ENCODE data around the gene ZNF423.

The ZNF423 gene

GRCh38 chr16:49822649-49823370 lies 33.1 kb downstream of the ZNF423 start:
- no peak overlapping the region for H3K4me2 ChIP-seq (ENCODE audit: low read depth, low read length)
- no peaks in the 10 kb centered on the region for H4K20me1 ChIP-seq (ENCODE audit: insufficient read depth, low read length)
- TF ChIP-seq EZH2 (optimal IDR thresholded peaks at IDR 0.05; ENCODE audit: low read depth, low read length), result no peak
- TF ChIP-seq EZH2phosphoT487 (IDR thresholded peaks at IDR 0.05; ENCODE audit: low read length), result no peak
- TF ChIP-seq CTCF (IDR thresholded peaks at IDR 0.05; ENCODE audit: low read length), result no peak
- H3K27ac ChIP-seq (ENCODE audit: low read length), result no peak overlapping the region
- no peaks in the 10 kb centered on the region for H3K4me1 ChIP-seq (ENCODE audit: low read length)
- H3K79me2 ChIP-seq (ENCODE audit: low read length), result no peaks in the 10 kb centered on the region
- no peak overlapping the region for H3K9ac ChIP-seq (ENCODE audit: low read length)
- no peak overlapping the region for H2AFZ ChIP-seq (ENCODE audit: low read length)
- no peaks in the 10 kb centered on the region for H3K9me3 ChIP-seq (replicated peaks; ENCODE audit: insufficient read depth, low read length)
- peaks cover 22% of the 10 kb centered on the region for H3K27me3 ChIP-seq (replicated peaks; ENCODE audit: insufficient read depth, low read length)
- no peaks in the 10 kb centered on the region for H3K36me3 ChIP-seq (replicated peaks; ENCODE audit: insufficient read depth, low read length)
- H3K9me2 ChIP-seq (replicated peaks; ENCODE audit: insufficient read depth, low read length), result no peaks in the 10 kb centered on the region
- no peak for DNase-seq
- H3K4me3 ChIP-seq (ENCODE audit: low read length), result no peak overlapping the region
- H3F3A ChIP-seq (ENCODE audit: insufficient read depth, low read length), result no peaks in the 10 kb centered on the region

GRCh38 chr16:49821614-49822282 lies 34.2 kb downstream of the ZNF423 start:
- H3K4me1 ChIP-seq (ENCODE audit: low read length), result no peaks in the 10 kb centered on the region
- TF ChIP-seq EZH2 (optimal IDR thresholded peaks at IDR 0.05; ENCODE audit: low read depth, low read length) (no peak), CTCF (IDR thresholded peaks at IDR 0.05; ENCODE audit: low read length) (no peak), EZH2phosphoT487 (IDR thresholded peaks at IDR 0.05; ENCODE audit: low read length) (no peak)
- H3K27me3 ChIP-seq (replicated peaks; ENCODE audit: insufficient read depth, low read length), result peaks cover 17% of the 10 kb centered on the region
- no peak for DNase-seq
- H3K9me2 ChIP-seq (replicated peaks; ENCODE audit: insufficient read depth, low read length), result no peaks in the 10 kb centered on the region
- no peaks in the 10 kb centered on the region for H3K9me3 ChIP-seq (replicated peaks; ENCODE audit: insufficient read depth, low read length)
- H3K79me2 ChIP-seq (ENCODE audit: low read length), result no peaks in the 10 kb centered on the region
- no peak overlapping the region for H3K4me2 ChIP-seq (ENCODE audit: low read depth, low read length)
- H3K9ac ChIP-seq (ENCODE audit: low read length), result no peak overlapping the region
- no peaks in the 10 kb centered on the region for H3F3A ChIP-seq (ENCODE audit: insufficient read depth, low read length)
- no peak overlapping the region for H2AFZ ChIP-seq (ENCODE audit: low read length)
- no peak overlapping the region for H3K4me3 ChIP-seq (ENCODE audit: low read length)
- no peaks in the 10 kb centered on the region for H3K36me3 ChIP-seq (replicated peaks; ENCODE audit: insufficient read depth, low read length)
- no peaks in the 10 kb centered on the region for H4K20me1 ChIP-seq (ENCODE audit: insufficient read depth, low read length)
- no peak overlapping the region for H3K27ac ChIP-seq (ENCODE audit: low read length)

GRCh38 chr16:49821156-49821555 lies 34.8 kb downstream of the ZNF423 start:
- H3K4me1 ChIP-seq (ENCODE audit: low read length), result no peaks in the 10 kb centered on the region
- no peaks in the 10 kb centered on the region for H4K20me1 ChIP-seq (ENCODE audit: insufficient read depth, low read length)
- H3K36me3 ChIP-seq (replicated peaks; ENCODE audit: insufficient read depth, low read length), result no peaks in the 10 kb centered on the region
- H3K9ac ChIP-seq (ENCODE audit: low read length), result no peak overlapping the region
- H3K79me2 ChIP-seq (ENCODE audit: low read length), result no peaks in the 10 kb centered on the region
- H3K27ac ChIP-seq (ENCODE audit: low read length), result no peak overlapping the region
- no peaks in the 10 kb centered on the region for H3K9me3 ChIP-seq (replicated peaks; ENCODE audit: insufficient read depth, low read length)
- H3K27me3 ChIP-seq (replicated peaks; ENCODE audit: insufficient read depth, low read length), result peaks cover 11% of the 10 kb centered on the region; the same call in 1 of the 2 replicates
- H2AFZ ChIP-seq (ENCODE audit: low read length), result no peak overlapping the region
- H3K4me3 ChIP-seq (ENCODE audit: low read length), result no peak overlapping the region
- H3K9me2 ChIP-seq (replicated peaks; ENCODE audit: insufficient read depth, low read length), result no peaks in the 10 kb centered on the region
- no peaks in the 10 kb centered on the region for H3F3A ChIP-seq (ENCODE audit: insufficient read depth, low read length)
- H3K4me2 ChIP-seq (ENCODE audit: low read depth, low read length), result no peak overlapping the region
- TF ChIP-seq EZH2phosphoT487 (IDR thresholded peaks at IDR 0.05; ENCODE audit: low read length) (no peak), CTCF (IDR thresholded peaks at IDR 0.05; ENCODE audit: low read length) (no peak), EZH2 (optimal IDR thresholded peaks at IDR 0.05; ENCODE audit: low read depth, low read length) (no peak)
- DNase-seq, result no peak

All from MM.1S (cell line).